ENCODE data around the gene UBE2I. TPM values are rescaled to one million over a fixed set of nuclear protein-coding genes. Genes with fewer than 3 reads are reported as not detected.

Gene UBE2I
- total and polyA plus RNA-seq, 2 donors from 2014 or later: 62.2 to 97.1 TPM

DNA sequence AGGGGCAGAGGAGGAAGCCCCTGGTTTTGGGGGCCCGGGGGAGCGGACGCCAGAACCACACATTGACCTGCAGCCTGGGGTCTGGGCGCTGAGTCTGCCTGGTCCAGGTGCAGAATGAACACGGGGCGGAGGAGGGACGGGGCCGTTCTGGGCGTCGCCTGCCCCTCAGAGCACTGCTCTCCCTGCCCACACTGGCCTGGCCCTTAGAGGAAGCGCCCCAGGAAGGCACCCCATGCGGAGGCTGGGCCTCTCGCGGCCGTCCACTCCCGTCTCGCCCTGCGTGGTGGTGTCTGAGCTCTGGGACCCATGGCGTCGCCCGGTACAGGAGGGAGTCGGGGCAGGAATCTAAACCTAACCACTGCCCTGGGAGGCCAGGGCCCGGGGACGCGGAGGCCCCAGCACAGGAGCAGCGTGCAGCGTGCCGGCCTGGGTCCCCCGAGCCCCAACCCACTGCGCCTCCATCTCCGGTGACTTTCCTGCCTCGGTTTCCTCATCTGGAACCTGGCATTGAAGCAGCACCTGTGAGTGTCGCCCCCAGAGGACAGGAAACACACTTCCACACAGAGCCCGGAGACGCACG, 49.2 kb upstream of the UBE2I start:
- Histone ChIP-seq H3K27ac (ENCODE audit: low read depth in 2 of 2, low read length in 2 of 2) (no peak overlapping the region), H3K9me3 (ENCODE audit: control insufficient read depth in 2 of 3, insufficient read depth in 1 of 3, low read length in 3 of 3) (no peaks in the 10 kb centered on the region), H3K27me3 (ENCODE audit: control insufficient read depth, insufficient read depth, low read length) (no peaks in the 10 kb centered on the region), H3K4me1 (ENCODE audit: control insufficient read depth in 2 of 3, insufficient read depth in 2 of 3, low read depth in 1 of 3, low read length in 3 of 3) (no peaks in the 10 kb centered on the region), H3K36me3 (ENCODE audit: control insufficient read depth in 2 of 3, insufficient read depth in 3 of 3, low read length in 3 of 3) (no peaks in the 10 kb centered on the region), H3K4me3 (ENCODE audit: low read length in 3 of 3) (no peak overlapping the region), H3K9ac (ENCODE audit: low read length in 3 of 3) (no peak overlapping the region)
- TF ChIP-seq, protein P1, sequence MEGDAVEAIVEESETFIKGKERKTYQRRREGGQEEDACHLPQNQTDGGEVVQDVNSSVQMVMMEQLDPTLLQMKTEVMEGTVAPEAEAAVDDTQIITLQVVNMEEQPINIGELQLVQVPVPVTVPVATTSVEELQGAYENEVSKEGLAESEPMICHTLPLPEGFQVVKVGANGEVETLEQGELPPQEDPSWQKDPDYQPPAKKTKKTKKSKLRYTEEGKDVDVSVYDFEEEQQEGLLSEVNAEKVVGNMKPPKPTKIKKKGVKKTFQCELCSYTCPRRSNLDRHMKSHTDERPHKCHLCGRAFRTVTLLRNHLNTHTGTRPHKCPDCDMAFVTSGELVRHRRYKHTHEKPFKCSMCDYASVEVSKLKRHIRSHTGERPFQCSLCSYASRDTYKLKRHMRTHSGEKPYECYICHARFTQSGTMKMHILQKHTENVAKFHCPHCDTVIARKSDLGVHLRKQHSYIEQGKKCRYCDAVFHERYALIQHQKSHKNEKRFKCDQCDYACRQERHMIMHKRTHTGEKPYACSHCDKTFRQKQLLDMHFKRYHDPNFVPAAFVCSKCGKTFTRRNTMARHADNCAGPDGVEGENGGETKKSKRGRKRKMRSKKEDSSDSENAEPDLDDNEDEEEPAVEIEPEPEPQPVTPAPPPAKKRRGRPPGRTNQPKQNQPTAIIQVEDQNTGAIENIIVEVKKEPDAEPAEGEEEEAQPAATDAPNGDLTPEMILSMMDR (IDR thresholded peaks at IDR 0.05; ENCODE audit: borderline replicate concordance, extremely low read depth, insufficient read depth): no peak
- intact Hi-C loops (cut with DNase I): no loop called here
- DNase-seq: no peak
- no peak for FAIRE-seq

DNA sequence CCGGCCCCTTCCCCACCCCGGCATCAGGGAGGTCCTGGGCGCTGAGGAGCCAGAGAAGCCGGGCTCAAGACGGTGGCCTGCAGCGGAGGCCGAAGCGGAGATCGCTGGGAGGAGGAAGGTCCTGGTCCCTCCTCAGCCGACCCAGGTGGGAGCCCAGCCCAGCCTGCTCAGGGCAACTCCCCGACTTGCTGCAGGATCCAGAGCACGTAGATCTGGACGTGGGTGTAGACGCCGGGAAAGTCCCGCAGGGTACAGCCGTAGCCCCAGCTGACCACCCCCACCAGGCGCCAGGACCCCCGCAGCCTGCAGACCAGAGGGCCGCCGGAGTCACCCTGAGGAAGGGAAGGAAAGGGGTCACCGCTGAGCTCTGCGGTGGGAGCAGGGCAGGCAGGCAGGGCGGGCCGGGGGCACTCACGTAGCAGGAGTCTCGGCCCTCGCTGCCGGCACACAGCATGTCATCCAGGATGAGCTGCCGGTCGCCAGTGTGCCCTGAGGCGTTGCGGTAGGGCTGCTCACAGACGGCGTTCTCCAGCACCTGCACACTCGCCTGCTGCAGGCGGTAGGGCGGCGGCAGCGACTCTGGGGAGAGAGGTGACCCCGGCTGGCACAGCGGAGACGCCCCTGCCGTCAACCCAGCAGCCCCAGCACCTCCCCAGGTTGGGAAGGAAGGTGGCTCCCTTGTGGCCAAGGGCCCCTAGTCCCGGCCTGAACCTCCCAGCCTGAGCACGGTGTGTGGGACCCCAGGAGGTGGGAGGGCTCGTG, 48.1 kb upstream of the UBE2I start:
- no peak overlapping the region for H3K9ac ChIP-seq (ENCODE audit: low read length in 3 of 3)
- peak in 2 of 5 donors; percentile 51 to 74 for DNase-seq
- intact Hi-C loops (cut with DNase I): no loop called here
- no peaks in the 10 kb centered on the region for H3K4me1 ChIP-seq (ENCODE audit: control insufficient read depth in 2 of 3, insufficient read depth in 2 of 3, low read depth in 1 of 3, low read length in 3 of 3)
- no peaks in the 10 kb centered on the region for H3K27me3 ChIP-seq (ENCODE audit: control insufficient read depth, insufficient read depth, low read length)
- FAIRE-seq: no peak
- TF ChIP-seq, protein P1 (IDR thresholded peaks at IDR 0.05; ENCODE audit: borderline replicate concordance, extremely low read depth, insufficient read depth): no peak
- H3K27ac ChIP-seq (ENCODE audit: low read depth in 2 of 2, low read length in 2 of 2): no peak overlapping the region
- no peak overlapping the region for H3K4me3 ChIP-seq (ENCODE audit: low read length in 3 of 3)
- H3K9me3 ChIP-seq (ENCODE audit: control insufficient read depth in 2 of 3, insufficient read depth in 1 of 3, low read length in 3 of 3): no peaks in the 10 kb centered on the region
- H3K36me3 ChIP-seq (ENCODE audit: control insufficient read depth in 2 of 3, insufficient read depth in 3 of 3, low read length in 3 of 3): no peaks in the 10 kb centered on the region

DNA sequence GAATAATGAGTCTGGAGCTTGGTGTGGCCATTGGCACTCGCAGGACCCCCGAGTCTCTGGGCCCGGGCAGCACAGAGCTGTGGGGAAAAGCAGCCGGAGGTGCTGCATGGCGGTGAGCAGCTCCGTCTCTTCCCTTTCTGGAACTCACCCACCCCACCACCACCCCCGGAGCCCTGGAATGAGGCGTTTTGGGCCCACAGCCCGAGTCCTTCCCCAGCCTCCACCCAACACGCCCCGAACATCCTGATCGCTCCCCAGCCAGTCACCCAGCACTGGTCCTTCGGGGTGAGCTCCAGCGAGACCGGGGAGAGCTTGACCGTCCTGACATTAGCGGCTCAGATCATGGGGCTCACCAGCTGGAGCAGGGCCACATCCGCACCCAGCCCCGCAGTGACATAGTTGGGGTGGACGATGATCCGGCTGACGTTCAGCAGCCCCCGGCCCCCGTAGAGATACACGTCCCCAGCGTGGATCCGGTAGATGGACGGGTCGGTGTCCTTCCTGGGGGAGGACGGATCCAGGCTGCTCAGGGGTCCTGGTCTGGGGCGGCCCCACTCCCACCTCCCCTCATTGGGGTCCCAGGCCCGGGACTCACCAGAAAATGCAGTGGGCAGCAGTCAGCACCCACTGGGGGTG, 47.1 kb upstream of the UBE2I start:
- no peak for FAIRE-seq
- intact Hi-C loops (cut with DNase I): no loop called here
- no peak overlapping the region for H3K4me3 ChIP-seq (ENCODE audit: low read length in 3 of 3)
- DNase-seq: peak in 1 of 5 donors; percentile 52
- H3K27me3 ChIP-seq (ENCODE audit: control insufficient read depth, insufficient read depth, low read length): no peaks in the 10 kb centered on the region
- H3K36me3 ChIP-seq (ENCODE audit: control insufficient read depth in 2 of 3, insufficient read depth in 3 of 3, low read length in 3 of 3): no peaks in the 10 kb centered on the region
- TF ChIP-seq, protein P1 (IDR thresholded peaks at IDR 0.05; ENCODE audit: borderline replicate concordance, extremely low read depth, insufficient read depth): no peak
- H3K9me3 ChIP-seq (ENCODE audit: control insufficient read depth in 2 of 3, insufficient read depth in 1 of 3, low read length in 3 of 3): no peaks in the 10 kb centered on the region
- H3K9ac ChIP-seq (ENCODE audit: low read length in 3 of 3): no peak overlapping the region
- H3K4me1 ChIP-seq (ENCODE audit: control insufficient read depth in 2 of 3, insufficient read depth in 2 of 3, low read depth in 1 of 3, low read length in 3 of 3): no peaks in the 10 kb centered on the region
- H3K27ac ChIP-seq (ENCODE audit: low read depth in 2 of 2, low read length in 2 of 2): no peak overlapping the region
